Choroid plexus epithelial cell (primary cell): ENCODE results near the gene ZNF747.

Source experiments
- DNase-seq: peaks from one replicate; pipeline ENCODE4 v3.0.0-alpha.2; 2010; ENCODE audit warnings: low read depth
- H3K4me3 ChIP-seq: 2 replicates; pipeline ENCODE4 v1.5.1; 2011; ENCODE audit warnings: low read depth, mild to moderate bottlenecking, control low read depth, low read length, moderate library complexity
- TF ChIP-seq, protein P1 (sequence below): conservative IDR thresholded peaks from 2 replicates; pipeline ENCODE4 v1.5.1; 2011; ENCODE audit warnings: low read depth, mild to moderate bottlenecking, control low read depth, inconsistent platforms, low read length, moderate library complexity

Gene ZNF747

DNA sequence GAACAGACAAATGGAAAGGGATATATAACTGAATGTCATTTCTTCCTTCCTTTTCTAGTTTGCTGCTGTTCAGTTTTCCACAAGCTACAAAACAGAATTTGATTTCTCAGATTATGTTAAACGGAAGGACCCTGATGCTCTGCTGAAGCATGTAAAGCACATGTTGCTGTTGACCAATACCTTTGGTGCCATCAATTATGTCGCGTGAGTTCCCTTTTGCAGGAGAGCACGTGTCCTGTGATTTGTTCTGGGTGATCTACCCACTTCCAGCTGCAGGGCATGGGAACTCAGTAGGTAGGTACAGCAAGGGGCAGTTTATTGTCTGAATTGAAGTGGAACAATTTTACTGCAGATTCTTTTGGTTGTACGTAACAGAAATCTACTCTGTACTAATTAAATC is 53.3 kb downstream of the ZNF747 start:
- DNase-seq, result no peak
- H3K4me3 ChIP-seq, result no peak overlapping the region
- TF ChIP-seq, protein P1, sequence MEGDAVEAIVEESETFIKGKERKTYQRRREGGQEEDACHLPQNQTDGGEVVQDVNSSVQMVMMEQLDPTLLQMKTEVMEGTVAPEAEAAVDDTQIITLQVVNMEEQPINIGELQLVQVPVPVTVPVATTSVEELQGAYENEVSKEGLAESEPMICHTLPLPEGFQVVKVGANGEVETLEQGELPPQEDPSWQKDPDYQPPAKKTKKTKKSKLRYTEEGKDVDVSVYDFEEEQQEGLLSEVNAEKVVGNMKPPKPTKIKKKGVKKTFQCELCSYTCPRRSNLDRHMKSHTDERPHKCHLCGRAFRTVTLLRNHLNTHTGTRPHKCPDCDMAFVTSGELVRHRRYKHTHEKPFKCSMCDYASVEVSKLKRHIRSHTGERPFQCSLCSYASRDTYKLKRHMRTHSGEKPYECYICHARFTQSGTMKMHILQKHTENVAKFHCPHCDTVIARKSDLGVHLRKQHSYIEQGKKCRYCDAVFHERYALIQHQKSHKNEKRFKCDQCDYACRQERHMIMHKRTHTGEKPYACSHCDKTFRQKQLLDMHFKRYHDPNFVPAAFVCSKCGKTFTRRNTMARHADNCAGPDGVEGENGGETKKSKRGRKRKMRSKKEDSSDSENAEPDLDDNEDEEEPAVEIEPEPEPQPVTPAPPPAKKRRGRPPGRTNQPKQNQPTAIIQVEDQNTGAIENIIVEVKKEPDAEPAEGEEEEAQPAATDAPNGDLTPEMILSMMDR, result no peak
